Suprapubic skin (tissue), 4 donors: ENCODE data around the gene PRAMEF14. TPM values are rescaled to one million over a fixed set of nuclear protein-coding genes. Genes with fewer than 3 reads are reported as not detected.
"Not testable (repeated sequence)": the region's sequence is repeated elsewhere in the genome, so short reads cannot be mapped to it uniquely, and the experiment has no call there.

Source experiments
- DNase-seq, 2 donors: peaks; one replicate each; pipeline ENCODE4 v3.0.0-alpha.2; 2019; ENCODE audit warnings: low spot score in 2 of 2
- H3K27ac ChIP-seq: fragments of 200-600 bp; sonication (generic); one replicate; pipeline ENCODE4 v1.5.1; 2019
- H3K27me3 ChIP-seq: fragments of 200-600 bp; sonication (generic); one replicate; pipeline ENCODE4 v1.5.1; 2019
- H3K36me3 ChIP-seq: fragments of 200-600 bp; sonication (generic); one replicate; pipeline ENCODE4 v1.5.1; 2019
- H3K4me1 ChIP-seq: fragments of 200-600 bp; sonication (generic); one replicate; pipeline ENCODE4 v1.5.1; 2019
- H3K4me3 ChIP-seq: fragments of 200-600 bp; sonication (generic); one replicate; pipeline ENCODE4 v1.5.1; 2019; ENCODE audit warnings: mild to moderate bottlenecking
- H3K9me3 ChIP-seq: fragments of 200-600 bp; sonication (generic); one replicate; pipeline ENCODE4 v1.5.1; 2019
- WGBS: methylation state at CpG from one replicate; pipeline ENCODE4 v1.1.5; 2018; 5-methylcytosine and 5-hydroxymethylcytosine counted together
- total RNA-seq, 4 donors: library from RNA; depleted of rRNA; stranded (reverse); fragments of >200 nt; gene quantifications; one replicate each; pipeline ENCODE4 v1.1.0, GENCODE V29; 2016

Gene PRAMEF14, protein sequence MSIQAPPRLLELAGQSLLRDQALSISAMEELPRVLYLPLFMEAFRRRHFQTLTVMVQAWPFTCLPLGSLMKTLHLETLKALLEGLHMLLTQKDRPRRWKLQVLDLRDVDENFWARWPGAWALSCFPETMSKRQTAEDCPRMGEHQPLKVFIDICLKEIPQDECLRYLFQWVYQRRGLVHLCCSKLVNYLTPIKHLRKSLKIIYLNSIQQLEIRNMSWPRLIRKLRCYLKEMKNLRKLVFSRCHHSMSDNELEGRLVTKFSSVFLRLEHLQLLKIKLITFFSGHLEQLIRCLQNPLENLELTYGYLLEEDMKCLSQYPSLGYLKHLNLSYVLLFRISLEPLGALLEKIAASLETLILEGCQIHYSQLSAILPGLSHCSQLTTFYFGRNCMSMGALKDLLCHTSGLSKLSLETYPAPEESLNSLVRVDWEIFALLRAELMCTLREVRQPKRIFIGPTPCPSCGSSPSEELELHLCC
- total RNA-seq = not detected

DNA sequence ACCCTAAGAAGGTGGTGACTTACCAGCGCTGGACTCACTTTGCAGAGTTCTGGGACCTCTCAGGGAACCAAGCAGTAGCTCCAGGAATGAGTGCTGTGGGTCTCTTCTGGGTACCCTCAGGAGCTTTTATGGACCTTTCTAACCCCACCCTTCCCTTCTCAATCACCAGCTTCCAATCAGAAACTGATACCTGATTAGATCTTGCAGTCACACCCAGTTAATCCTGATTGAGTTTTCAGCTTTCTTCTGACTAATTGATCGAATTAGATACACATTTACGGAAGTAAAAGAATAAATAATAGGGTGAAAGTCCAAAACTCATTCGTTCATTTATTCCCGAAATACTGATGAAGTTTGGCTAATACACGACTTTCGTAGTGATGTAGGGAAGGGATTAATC lies at the start of gene PRAMEF14:
TSS of gene PRAMEF14 (minus strand) at position 101 of the 400 bp plus-strand sequence. CDS start 1,820 bp downstream, outside the sequence.
- not testable (repeated sequence) for H3K4me3 ChIP-seq, H3K9me3 ChIP-seq, DNase-seq, H3K4me1 ChIP-seq, H3K36me3 ChIP-seq, H3K27ac ChIP-seq, H3K27me3 ChIP-seq
- 77% methylated on average over 7 of the region's 7 CpGs for WGBS

DNA sequence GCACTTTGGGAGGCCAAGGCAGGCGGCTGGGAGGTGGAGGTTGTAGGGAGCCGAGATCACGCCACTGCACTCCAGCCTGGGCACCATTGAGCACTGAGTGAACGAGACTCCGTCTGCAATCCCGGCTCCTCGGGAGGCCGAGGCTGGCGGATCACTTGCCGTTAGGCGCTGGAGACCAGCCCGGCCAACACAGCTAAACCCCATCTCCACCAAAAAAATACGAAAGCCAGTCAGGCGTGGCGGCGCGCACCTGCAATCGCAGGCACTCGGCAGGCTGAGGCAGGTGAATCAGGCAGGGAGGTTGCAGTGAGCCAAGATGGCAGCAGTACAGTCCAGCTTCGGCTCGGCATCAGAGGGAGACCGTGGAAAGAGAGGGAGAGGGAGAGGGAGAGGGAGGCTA lies 48.4 kb upstream of the PRAMEF14 start:
- H3K27ac ChIP-seq, H3K9me3 ChIP-seq, H3K4me1 ChIP-seq, H3K4me3 ChIP-seq, H3K27me3 ChIP-seq, DNase-seq, H3K36me3 ChIP-seq: not testable (repeated sequence)
- WGBS = 97% methylated on average over 8 of the region's 22 CpGs

DNA sequence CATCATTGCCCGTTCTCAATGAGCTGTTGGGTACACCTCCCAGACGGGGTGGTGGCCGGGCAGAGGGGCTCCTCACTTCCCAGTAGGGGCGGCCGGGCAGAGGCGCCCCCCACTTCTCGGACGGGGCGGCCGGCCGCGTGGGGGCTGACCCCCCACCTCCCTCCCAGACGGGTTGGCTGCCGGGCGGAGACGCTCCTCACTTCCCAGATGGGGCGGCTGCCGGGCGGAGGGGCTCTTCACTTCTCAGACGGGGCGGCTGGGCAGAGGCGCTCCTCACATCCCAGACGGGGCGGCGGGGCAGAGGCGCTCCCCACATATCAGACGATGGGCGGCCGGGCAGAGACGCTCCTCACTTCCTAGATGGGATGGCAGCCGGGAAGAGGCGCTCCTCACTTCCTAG lies 47.8 kb upstream of the PRAMEF14 start:
- H3K27ac ChIP-seq, H3K27me3 ChIP-seq, H3K36me3 ChIP-seq, H3K4me1 ChIP-seq, DNase-seq, H3K4me3 ChIP-seq, H3K9me3 ChIP-seq: not testable (repeated sequence)
- 98% methylated on average over 9 of the region's 32 CpGs for WGBS

DNA sequence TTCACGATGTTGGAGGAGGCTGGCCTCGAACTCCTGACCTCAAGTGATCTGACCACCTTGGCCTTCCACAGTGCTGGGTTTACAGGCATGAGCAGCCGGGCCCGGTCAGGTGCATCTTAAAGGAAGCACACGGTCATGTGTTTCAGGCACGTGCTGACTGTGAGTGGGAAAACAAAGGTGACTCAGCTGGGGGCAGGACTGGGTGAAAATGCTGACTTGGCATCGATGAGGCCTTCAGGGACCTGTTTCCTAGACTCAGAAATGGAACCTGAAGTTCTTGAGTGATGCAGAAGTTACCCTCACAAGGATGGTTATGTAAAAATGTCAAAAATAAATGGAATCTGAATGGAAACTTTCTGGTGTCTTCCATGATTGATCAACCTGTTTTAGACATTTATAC lies 46.1 kb upstream of the PRAMEF14 start:
- not testable (repeated sequence) for H3K4me1 ChIP-seq, H3K9me3 ChIP-seq, H3K4me3 ChIP-seq, H3K27ac ChIP-seq, H3K36me3 ChIP-seq, DNase-seq, H3K27me3 ChIP-seq
- WGBS = 88% methylated on average over 7 of the region's 7 CpGs

DNA sequence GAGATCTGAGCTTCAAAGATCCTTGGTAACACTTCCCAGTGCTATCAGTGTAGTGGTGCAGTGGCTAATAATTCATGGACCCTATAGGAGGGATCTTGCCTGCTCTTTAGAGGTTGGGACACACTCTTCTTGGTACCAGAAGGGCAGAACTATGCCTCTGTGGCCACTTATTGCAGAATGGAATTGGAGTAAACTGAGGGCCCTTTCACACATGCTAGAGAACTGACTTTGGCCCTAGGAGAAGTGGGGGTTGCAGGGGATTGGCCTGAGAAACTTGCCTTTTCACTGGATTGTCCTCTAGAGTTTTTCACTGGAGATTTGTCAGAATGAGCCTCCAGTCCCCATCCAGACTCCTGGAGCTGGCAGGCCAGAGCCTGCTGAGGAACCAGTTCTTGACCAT lies 42.4 kb upstream of the PRAMEF14 start, which contains the start of gene PRAMEF17:
TSS of gene PRAMEF17 (plus strand) at position 301 of the 400 bp plus-strand sequence. CDS start at position 327, 26 bp downstream.
- not testable (repeated sequence) for H3K4me3 ChIP-seq

DNA sequence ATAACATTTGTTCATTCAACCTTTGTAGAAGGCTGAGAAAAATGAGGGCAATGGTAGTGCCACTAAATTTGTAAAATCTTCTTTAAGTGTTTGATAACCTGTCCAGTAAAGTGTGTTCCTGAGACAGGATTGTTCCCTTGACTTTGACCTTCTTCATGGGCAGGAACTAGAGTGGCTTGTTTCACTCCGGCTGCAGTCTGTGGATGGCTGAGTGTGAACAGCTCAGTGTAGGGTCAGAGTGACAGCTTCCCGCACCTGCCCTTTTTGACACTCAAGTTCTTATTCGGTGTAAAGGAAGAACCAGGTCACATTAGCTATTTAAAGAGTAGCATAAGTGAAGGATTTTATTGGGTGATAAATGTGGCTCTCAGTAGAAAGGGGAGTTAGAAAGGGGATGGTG lies 33.4 kb upstream of the PRAMEF14 start:
- not testable (repeated sequence) for H3K4me3 ChIP-seq, H3K4me1 ChIP-seq, DNase-seq, H3K9me3 ChIP-seq, H3K36me3 ChIP-seq, H3K27me3 ChIP-seq, H3K27ac ChIP-seq
- 88% methylated on average over 3 of the region's 3 CpGs for WGBS

More for the DNA sequence above, 42.4 kb upstream of the PRAMEF14 start, which contains the start of gene PRAMEF17:
- H3K27me3 ChIP-seq, H3K36me3 ChIP-seq, H3K4me1 ChIP-seq, DNase-seq, H3K9me3 ChIP-seq, H3K27ac ChIP-seq: not testable (repeated sequence)

DNA sequence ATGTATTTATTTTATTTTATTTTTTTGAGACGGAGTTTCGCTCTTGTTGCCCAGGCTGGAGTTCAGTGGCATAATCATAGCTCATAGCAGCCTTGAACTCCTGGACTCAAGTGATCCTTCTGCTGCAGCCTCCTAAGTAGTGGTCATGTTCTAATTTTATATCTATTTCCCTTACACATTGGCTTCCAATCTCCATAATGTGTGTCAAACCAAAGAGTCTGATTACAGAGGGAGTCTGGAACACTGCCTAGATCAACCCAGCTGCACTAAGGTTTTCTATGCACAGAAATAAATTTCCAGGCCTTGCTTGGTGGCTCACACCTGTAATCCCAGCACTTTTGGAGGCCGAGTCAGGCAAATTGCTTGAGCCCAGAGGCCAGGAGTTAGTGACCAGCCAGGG lies 32.0 kb upstream of the PRAMEF14 start:
- H3K4me3 ChIP-seq, DNase-seq, H3K27me3 ChIP-seq, H3K27ac ChIP-seq, H3K36me3 ChIP-seq, H3K4me1 ChIP-seq, H3K9me3 ChIP-seq: not testable (repeated sequence)
- WGBS = 85% methylated on average over 3 of the region's 3 CpGs

DNA sequence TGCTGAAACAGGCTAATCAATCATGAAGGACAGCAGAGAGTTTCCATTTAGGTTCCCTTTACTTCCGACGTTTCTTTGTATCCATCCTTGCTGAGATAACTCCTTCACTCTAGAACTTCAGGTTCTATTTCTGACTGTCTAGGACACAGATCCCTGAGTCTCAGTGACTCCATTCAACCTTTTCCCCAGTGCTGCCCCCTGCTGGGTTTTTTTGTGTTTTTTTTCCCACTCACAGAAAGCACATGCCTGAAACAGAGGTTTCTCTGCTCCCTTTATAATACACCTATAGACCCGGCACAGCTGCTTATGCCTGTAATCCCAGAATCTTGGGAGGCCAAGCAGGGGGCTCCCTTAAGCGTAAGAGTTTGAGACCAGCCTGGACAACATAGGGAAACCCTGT lies 21.6 kb upstream of the PRAMEF14 start:
- DNase-seq, H3K9me3 ChIP-seq, H3K27me3 ChIP-seq, H3K4me3 ChIP-seq, H3K36me3 ChIP-seq, H3K4me1 ChIP-seq, H3K27ac ChIP-seq: not testable (repeated sequence)
- 77% methylated on average over 4 of the region's 4 CpGs for WGBS

DNA sequence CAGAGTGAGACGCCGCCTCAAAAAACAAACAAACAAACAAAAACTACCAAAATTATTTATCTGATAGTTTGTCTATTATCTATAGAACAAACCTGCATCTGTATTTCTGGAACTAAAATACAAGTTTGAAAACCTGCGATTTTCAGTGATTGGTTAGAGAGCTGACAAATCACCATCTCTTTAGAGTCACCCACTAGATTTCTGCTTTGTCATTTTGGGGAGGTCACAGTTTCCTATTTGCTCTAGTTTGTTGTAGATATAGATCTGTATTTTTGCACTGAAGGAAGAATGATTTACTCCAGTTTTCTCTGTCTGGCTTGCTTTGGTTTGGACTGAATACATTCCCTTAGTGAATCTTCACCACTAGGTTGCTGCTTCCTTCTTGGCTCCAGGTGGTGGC lies 19.6 kb upstream of the PRAMEF14 start:
- not testable (repeated sequence) for H3K9me3 ChIP-seq, H3K36me3 ChIP-seq, H3K27me3 ChIP-seq, DNase-seq, H3K4me3 ChIP-seq, H3K4me1 ChIP-seq, H3K27ac ChIP-seq
- WGBS = 86% methylated on average over 3 of the region's 3 CpGs

DNA sequence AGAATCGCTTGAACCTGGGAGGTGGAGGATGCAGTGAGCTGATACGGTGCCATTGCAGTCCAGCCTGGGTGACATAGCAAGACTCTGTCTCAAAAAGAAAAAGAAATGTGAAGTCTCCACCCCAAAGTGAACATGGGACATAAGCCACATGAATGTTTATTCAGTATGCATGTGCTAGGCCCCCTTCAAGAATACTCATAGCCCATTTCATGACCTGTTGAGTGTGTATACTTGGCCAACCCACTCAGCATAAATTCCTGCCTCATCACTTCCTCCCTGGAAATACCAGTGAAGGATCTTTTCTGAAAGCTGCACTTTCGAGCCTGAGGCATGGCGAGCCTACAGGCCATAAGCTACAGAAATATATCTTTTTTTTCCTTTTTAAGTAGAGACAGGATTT lies 18.0 kb upstream of the PRAMEF14 start:
- not testable (repeated sequence) for H3K36me3 ChIP-seq, H3K27me3 ChIP-seq, H3K4me1 ChIP-seq, H3K4me3 ChIP-seq, H3K27ac ChIP-seq, DNase-seq, H3K9me3 ChIP-seq
- 86% methylated on average over 3 of the region's 4 CpGs for WGBS

DNA sequence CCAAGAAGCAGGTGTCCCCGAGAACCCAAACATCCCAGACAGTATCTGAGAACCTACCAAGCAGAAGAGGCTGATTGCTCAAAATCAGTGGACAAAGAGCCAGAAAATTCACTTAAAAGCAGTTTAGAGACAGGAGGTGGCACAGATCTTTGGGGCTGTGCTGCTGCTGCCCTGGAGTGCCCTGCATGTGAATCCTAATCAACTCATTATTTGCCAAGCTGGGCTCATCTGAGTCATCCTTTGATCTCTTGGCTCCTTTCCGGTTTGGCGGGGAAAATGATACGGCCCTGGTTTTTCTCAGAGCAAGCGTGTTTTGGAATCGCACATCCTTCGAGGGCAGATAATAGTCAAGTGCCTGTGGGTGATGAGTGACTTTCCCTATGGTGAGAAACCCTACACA lies 15.4 kb upstream of the PRAMEF14 start:
- H3K4me3 ChIP-seq, DNase-seq, H3K36me3 ChIP-seq, H3K27ac ChIP-seq, H3K27me3 ChIP-seq, H3K9me3 ChIP-seq, H3K4me1 ChIP-seq: not testable (repeated sequence)
- WGBS = 100% methylated on average over 1 of the region's 7 CpGs
